H1 (cell line): ENCODE data around the gene ARHGEF26. TPM values are rescaled to one million over a fixed set of nuclear protein-coding genes. Genes with fewer than 3 reads are reported as not detected.

Experiments used
- CTCF ChIA-PET: fragments of 300-600 bp; sonication (Branson Sonifier 250); formaldehyde crosslinking; loops from one replicate; lab custom pipeline; 2021; ENCODE audit not compliant: partially characterized antibody; lab: Charles Lee
- POLR2A ChIA-PET: fragments of 300-600 bp; sonication (Branson Sonifier 250); formaldehyde crosslinking; loops from one replicate; lab custom pipeline; 2021; ENCODE audit warnings: inconsistent platforms; ENCODE audit not compliant: partially characterized antibody; lab: Charles Lee
- DNase-seq, 2 experiments: peaks; one replicate each; pipeline versions ENCODE4 v3.0.0 to v3.0.0-alpha.2; 2010 to 2022; ENCODE audit warnings: low spot score in 2 of 2, low read depth in 1 of 2, mixed read lengths in 1 of 2
- FAIRE-seq: peaks from 2 replicates; lab custom pipeline; 2011; peaks lifted over from hg19 to GRCh38; lab: Jason Lieb, UNC
- H2AFZ ChIP-seq: 2 replicates; pipeline ENCODE4 v1.8.1; 2012; ENCODE audit warnings: low read length, inconsistent platforms
- H2AK5ac ChIP-seq: 2 replicates; pipeline ENCODE4 v1.6.1; 2013; ENCODE audit warnings: low read depth, low read length
- H2BK120ac ChIP-seq: replicated peaks from 2 replicates; pipeline ENCODE3; 2013; ENCODE audit warnings: low read depth, low read length, inconsistent platforms
- H2BK12ac ChIP-seq: 2 replicates; pipeline ENCODE4 v1.6.1; 2013; ENCODE audit warnings: low read depth, low read length
- H2BK15ac ChIP-seq: 2 replicates; pipeline ENCODE4 v1.6.1; 2013; ENCODE audit warnings: low read length
- H2BK20ac ChIP-seq: 2 replicates; pipeline ENCODE4 v1.6.1; 2013; ENCODE audit warnings: low read length
- H2BK5ac ChIP-seq: 2 replicates; pipeline ENCODE4 v1.6.1; 2013; ENCODE audit warnings: low read depth, low read length
- H3K14ac ChIP-seq: 2 replicates; pipeline ENCODE4 v1.6.1; 2013; ENCODE audit warnings: inconsistent platforms; ENCODE audit not compliant: insufficient read length
- H3K18ac ChIP-seq: 2 replicates; pipeline ENCODE4 v1.6.1; 2013; ENCODE audit warnings: low read length; ENCODE audit errors: extremely low read depth
- H3K23ac ChIP-seq: 2 replicates; pipeline ENCODE4 v1.6.1; 2013; ENCODE audit warnings: inconsistent platforms; ENCODE audit not compliant: insufficient read length
- H3K23me2 ChIP-seq: 2 replicates; pipeline ENCODE4 v1.6.1; 2013; ENCODE audit warnings: low read depth, low read length
- H3K27ac ChIP-seq: 2 replicates; pipeline ENCODE4 v1.6.1; 2011; ENCODE audit warnings: low read depth, low read length, inconsistent platforms
- H3K27me3 ChIP-seq, 4 experiments: replicated peaks in 1 of 4; 1 replicate in 1 of 4; 2 replicates in 3 of 4; pipeline versions ENCODE4 v1.6.1 to v1.8.1; 2011 to 2013; ENCODE audit warnings: low read length in 3 of 4, mild to moderate bottlenecking in 3 of 4, inconsistent platforms in 2 of 4, mixed read lengths in 2 of 4, moderate library complexity in 1 of 4; ENCODE audit not compliant: control insufficient read depth in 3 of 4, insufficient read depth in 3 of 4; ENCODE audit errors: extremely low read depth in 1 of 4
- H3K36me3 ChIP-seq, 4 experiments: 2 replicates each; pipeline versions ENCODE4 v1.6.1 to v1.8.1; 2011 to 2013; ENCODE audit warnings: mild to moderate bottlenecking in 4 of 4, low read length in 3 of 4, moderate library complexity in 2 of 4, control low read depth in 1 of 4, inconsistent platforms in 1 of 4; ENCODE audit not compliant: insufficient read depth in 4 of 4, control insufficient read depth in 2 of 4
- H3K4ac ChIP-seq: replicated peaks from 2 replicates; pipeline ENCODE3; 2013; ENCODE audit warnings: low read length, low read depth, mixed read lengths, inconsistent platforms; ENCODE audit not compliant: insufficient read length
- H3K4me1 ChIP-seq, 4 experiments: replicated peaks in 1 of 4; 1 replicate in 1 of 4; 2 replicates in 3 of 4; pipeline versions ENCODE4 v1.6.1 to v1.8.1; 2011 to 2013; ENCODE audit warnings: low read length in 3 of 4, inconsistent platforms in 2 of 4, mixed read lengths in 1 of 4; ENCODE audit not compliant: insufficient read depth in 4 of 4, control insufficient read depth in 3 of 4
- H3K4me2 ChIP-seq, 2 experiments: 2 replicates each; pipeline versions ENCODE4 v1.6.1 to v1.8.1; 2011 to 2013; ENCODE audit warnings: low read depth in 2 of 2, low read length in 2 of 2, control low read depth in 1 of 2, inconsistent platforms in 1 of 2, mild to moderate bottlenecking in 1 of 2; ENCODE audit not compliant: insufficient read depth in 1 of 2
- H3K4me3 ChIP-seq, 4 experiments: fragments of 200-600, 300-600 bp in 1 of 4; sonication (generic), shearing (Covaris generic), sonication (Bioruptor Twin) in 1 of 4; 2 replicates each; pipeline versions ENCODE4 v1.5.1 to v1.8.1; 2011 to 2016; ENCODE audit warnings: low read length in 4 of 4, low read depth in 3 of 4, control low read depth in 2 of 4, inconsistent platforms in 2 of 4, mild to moderate bottlenecking in 2 of 4, mixed read lengths in 1 of 4, moderate library complexity in 1 of 4; ENCODE audit not compliant: insufficient read depth in 2 of 4; ENCODE audit errors: extremely low read depth in 1 of 4
- H3K56ac ChIP-seq: replicated peaks from 2 replicates; pipeline ENCODE3; 2013; ENCODE audit warnings: low read depth, mild to moderate bottlenecking, mixed read lengths, low read length, inconsistent platforms; ENCODE audit not compliant: insufficient read length
- H3K79me1 ChIP-seq: 2 replicates; pipeline ENCODE4 v1.6.1; 2013; ENCODE audit warnings: low read depth, low read length, control low read depth
- H3K79me2 ChIP-seq, 2 experiments: 2 replicates each; pipeline versions ENCODE4 v1.6.1 to v1.8.1; 2012 to 2013; ENCODE audit warnings: low read length in 2 of 2, mild to moderate bottlenecking in 2 of 2, inconsistent platforms in 1 of 2; ENCODE audit not compliant: insufficient read depth in 2 of 2, control insufficient read depth in 1 of 2
- H3K9ac ChIP-seq, 4 experiments: replicated peaks in 1 of 4; 1 replicate in 1 of 4; 2 replicates in 3 of 4; pipeline versions ENCODE4 v1.6.1 to v1.8.1; 2011 to 2013; ENCODE audit warnings: low read depth in 3 of 4, low read length in 3 of 4, control low read depth in 2 of 4, mild to moderate bottlenecking in 2 of 4, moderate library complexity in 2 of 4, inconsistent platforms in 1 of 4; ENCODE audit errors: extremely low read depth in 1 of 4
- H3K9me3 ChIP-seq, 2 experiments: 2 replicates each; pipeline versions ENCODE4 v1.6.1 to v1.8.1; 2012 to 2013; ENCODE audit warnings: mild to moderate bottlenecking in 2 of 2, moderate library complexity in 2 of 2, control low read depth in 1 of 2, inconsistent platforms in 1 of 2, low read depth in 1 of 2, low read length in 1 of 2, mixed read lengths in 1 of 2; ENCODE audit not compliant: insufficient read depth in 2 of 2
- H4K20me1 ChIP-seq, 2 experiments: replicated peaks in 1 of 2; 2 replicates each; pipeline versions ENCODE3 to v1.8.1; 2011 to 2013; ENCODE audit warnings: inconsistent platforms in 2 of 2, low read length in 2 of 2, mild to moderate bottlenecking in 1 of 2; ENCODE audit not compliant: insufficient read depth in 2 of 2, control insufficient read depth in 1 of 2
- H4K5ac ChIP-seq: 2 replicates; pipeline ENCODE4 v1.6.1; 2013; ENCODE audit warnings: low read length, low read depth, mixed read lengths, inconsistent platforms; ENCODE audit not compliant: insufficient read length
- H4K8ac ChIP-seq: 2 replicates; pipeline ENCODE4 v1.8.0; 2013; ENCODE audit warnings: mild to moderate bottlenecking, moderate library complexity, low read length, inconsistent platforms; ENCODE audit not compliant: insufficient read depth; ENCODE audit errors: extremely low read depth
- H4K91ac ChIP-seq: replicated peaks from 2 replicates; pipeline ENCODE3; 2013; ENCODE audit warnings: low read length, mixed read lengths, inconsistent platforms; ENCODE audit not compliant: insufficient read length
- CEBPB ChIP-seq: IDR thresholded peaks from 2 replicates; pipeline ENCODE4 v1.6.1; 2012; ENCODE audit warnings: low read depth, low read length
- CHD1 ChIP-seq: IDR thresholded peaks from 2 replicates; pipeline ENCODE4 v1.6.1; 2012; ENCODE audit warnings: low read depth, low read length, improper control_type of control experiment
- CHD2 ChIP-seq: IDR thresholded peaks from 2 replicates; pipeline ENCODE4 v1.6.1; 2012; ENCODE audit warnings: low read length, improper control_type of control experiment
- EGR1 ChIP-seq: IDR thresholded peaks from 2 replicates; pipeline ENCODE4 v1.6.1; 2011; ENCODE audit warnings: low read depth, low read length, borderline replicate concordance
- KDM5A ChIP-seq: fragments of 200-600 bp; IDR thresholded peaks from 2 replicates; pipeline ENCODE4 v1.7.1; 2012; ENCODE audit warnings: mild to moderate bottlenecking, low read length, inconsistent platforms, mixed read lengths
- NRF1 ChIP-seq: IDR thresholded peaks from 2 replicates; pipeline ENCODE4 v1.6.1; 2011; ENCODE audit warnings: mild to moderate bottlenecking, low read depth, low read length, improper control_type of control experiment
- PHF8 ChIP-seq: fragments of 200-600 bp; sonication (generic); conservative IDR thresholded peaks from 2 replicates; pipeline ENCODE4 v1.7.1; 2012; ENCODE audit warnings: low read depth, mild to moderate bottlenecking, inconsistent platforms, low read length, moderate library complexity
- POLR2A ChIP-seq, 2 experiments: IDR thresholded peaks; 1 replicate in 1 of 2; 2 replicates in 1 of 2; pipeline ENCODE4 v1.6.1; 2011; ENCODE audit warnings: low read depth in 2 of 2, low read length in 2 of 2, mild to moderate bottlenecking in 2 of 2; ENCODE audit errors: control extremely low read depth in 1 of 2
- RAD21 ChIP-seq, 2 experiments: IDR thresholded peaks in 1 of 2; conservative IDR thresholded peaks in 1 of 2; 2 replicates each; pipeline ENCODE4 v1.6.1; 2011; ENCODE audit warnings: low read depth in 2 of 2, low read length in 2 of 2, improper control_type of control experiment in 1 of 2, inconsistent platforms in 1 of 2, mild to moderate bottlenecking in 1 of 2, moderate library complexity in 1 of 2
- RXRA ChIP-seq: IDR thresholded peaks from 2 replicates; pipeline ENCODE4 v1.6.1; 2011; ENCODE audit warnings: low read depth, mild to moderate bottlenecking, low read length, moderate library complexity; ENCODE audit not compliant: insufficient read depth
- SIX5 ChIP-seq: IDR thresholded peaks from 2 replicates; pipeline ENCODE4 v1.6.1; 2011; ENCODE audit warnings: mild to moderate bottlenecking, low read depth, low read length
- SP1 ChIP-seq: IDR thresholded peaks from 2 replicates; pipeline ENCODE4 v1.6.1; 2011; ENCODE audit warnings: low read depth, low read length
- TCF12 ChIP-seq: IDR thresholded peaks from 2 replicates; pipeline ENCODE4 v1.6.1; 2011; ENCODE audit warnings: low read depth, mild to moderate bottlenecking, low read length
- WGBS, 2 experiments: shearing (Covaris generic) in 1 of 2; methylation state at CpG; one replicate each; pipeline versions ENCODE4 v1.1.6 to v1.1.7; 2013 to 2015; ENCODE audit warnings: low lambda C conversion rate in 2 of 2, mixed read lengths in 2 of 2, inconsistent platforms in 1 of 2, low coverage in 1 of 2, missing lambda C conversion rate in 1 of 2; ENCODE audit not compliant: insufficient replicate concordance in 2 of 2, insufficient coverage in 1 of 2, insufficient read length in 1 of 2; ENCODE audit errors: extremely low coverage in 1 of 2, missing lambda C conversion rate in 1 of 2; 5-methylcytosine and 5-hydroxymethylcytosine counted together
- polyA plus RNA-seq, 7 experiments: library from polyadenylated mRNA; depleted of rRNA in 3 of 7; stranded (reverse) in 5 of 7; unstranded in 2 of 7; fragments of >200 nt in 5 of 7; fragments of 200-250 nt in 2 of 7; gene quantifications; 1 replicate in 5 of 7; 2 replicates in 1 of 7; 4 replicates in 1 of 7; pipeline versions ENCODE4 v1.2.1 to v1.2.3, GENCODE V29; 2011 to 2013; ENCODE audit warnings: missing spikeins in 2 of 7, mixed read lengths in 2 of 7
- total RNA-seq: library from RNA; stranded (reverse); fragmentation: NEBNext Ultra II Directional; extraction: Animal tissue kit (Norgen Biotek cat#: 25700); gene quantifications from 2 replicates; pipeline ENCODE4 v1.2.1, GENCODE V29; 2021
- TF ChIP-seq, protein P1 (sequence below): IDR thresholded peaks from 2 replicates; pipeline ENCODE4 v1.6.1; 2012; ENCODE audit warnings: inconsistent platforms

ARHGEF26 gene
- total and polyA plus RNA-seq, 2 of the 8 experiments (the other 6 are each of a cell fraction or from before 2014, with no cell fraction given) = 3.1 to 15.6 TPM

DNA sequence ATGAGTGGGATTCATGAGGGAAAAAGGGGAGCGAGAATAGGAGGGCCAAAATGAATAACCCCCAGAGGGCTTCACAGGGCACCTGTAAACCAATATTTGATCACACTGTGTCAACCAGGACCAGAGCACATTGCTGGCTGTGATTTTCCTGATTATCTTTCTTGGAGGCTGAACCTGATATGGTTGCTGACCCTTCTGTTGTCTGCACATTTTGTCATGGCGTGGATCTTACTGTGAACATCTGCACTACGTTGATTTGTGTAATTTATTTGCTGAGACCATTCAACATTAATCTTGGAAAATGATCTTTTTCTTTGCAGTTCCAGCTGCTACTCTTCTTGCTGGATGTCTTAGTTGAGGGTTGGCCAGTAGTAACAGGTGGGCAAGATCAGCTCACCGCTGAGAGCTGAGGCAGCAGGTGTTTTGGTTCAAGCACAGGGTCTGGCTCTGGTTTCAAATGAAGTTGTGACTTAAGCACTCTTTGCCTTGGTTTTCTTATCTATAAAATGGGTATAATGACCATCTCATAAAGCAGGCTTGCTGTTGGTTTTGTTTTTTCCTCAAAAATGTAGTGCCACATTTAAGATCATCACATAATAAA is 61.2 kb downstream of the ARHGEF26 start:
- ChIA-PET CTCF (interaction anchor here (1.7 kb wide), 1 partner anchor 70 kb away, joined by 4 read pairs; no protein-coding TSS in a partner anchor), POLR2A (no interaction called here)
- Histone ChIP-seq H2BK15ac (no peak overlapping the region), H2BK20ac (no peak overlapping the region), H3K36me3 (no peaks in the 10 kb centered on the region), H3K23ac (no peak overlapping the region), H2BK120ac (no peak overlapping the region), H3K14ac (no peak overlapping the region), H3K27me3 (no peaks in the 10 kb centered on the region), H3K18ac (no peak overlapping the region), H4K91ac (no peak overlapping the region), H3K56ac (no peak overlapping the region), H2AK5ac (no peak overlapping the region), H3K4me3 (no peak overlapping the region), H3K4ac (no peak overlapping the region), H3K79me2 (no peaks in the 10 kb centered on the region), H4K5ac (no peak overlapping the region), H4K8ac (no peak overlapping the region), H2BK12ac (no peak overlapping the region), H3K4me1 (peaks cover 0 to 3% (median under 1%) of the 10 kb centered on the region in 4 experiments; a peak in 2 of 7 replicates), H3K27ac (no peak overlapping the region), H2BK5ac (no peak overlapping the region), H3K9me3 (no peaks in the 10 kb centered on the region), H3K23me2 (no peaks in the 10 kb centered on the region), H3K4me2 (no peak overlapping the region), H3K79me1 (no peaks in the 10 kb centered on the region; the same call in 1 of the 2 replicates), H4K20me1 (no peaks in the 10 kb centered on the region), H2AFZ (no peak overlapping the region), H3K9ac (no peak overlapping the region)
- 89% methylated on average over 4 of the region's 4 CpGs; no CpG with 5 or more reads in 1 of the 2 experiments for WGBS, 2 experiments
- DNase-seq (no peak), FAIRE-seq (no peak)
- no peak for TF ChIP-seq TCF12
- TF ChIP-seq CHD1 = no peak
- TF ChIP-seq, protein P1, sequence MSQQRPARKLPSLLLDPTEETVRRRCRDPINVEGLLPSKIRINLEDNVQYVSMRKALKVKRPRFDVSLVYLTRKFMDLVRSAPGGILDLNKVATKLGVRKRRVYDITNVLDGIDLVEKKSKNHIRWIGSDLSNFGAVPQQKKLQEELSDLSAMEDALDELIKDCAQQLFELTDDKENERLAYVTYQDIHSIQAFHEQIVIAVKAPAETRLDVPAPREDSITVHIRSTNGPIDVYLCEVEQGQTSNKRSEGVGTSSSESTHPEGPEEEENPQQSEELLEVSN = no peak
- TF ChIP-seq KDM5A = no peak
- no peak for TF ChIP-seq CEBPB
- TF ChIP-seq SP1 = no peak
- no peak for TF ChIP-seq POLR2A (IDR thresholded peaks at IDR 0.05; ENCODE audit: control extremely low read depth in 1 of 2, low read depth in 2 of 2, low read length in 2 of 2)
- TF ChIP-seq SIX5 = no peak
- TF ChIP-seq CHD2 = no peak
- no peak for TF ChIP-seq EGR1
- no peak for TF ChIP-seq NRF1
- no peak for TF ChIP-seq RXRA
- TF ChIP-seq PHF8 = no peak
- TF ChIP-seq RAD21 (IDR thresholded peaks at IDR 0.05 in 1 of 2, conservative IDR thresholded peaks at IDR 0.05 in 1 of 2; ENCODE audit: low read depth in 2 of 2, low read length in 2 of 2) = no peak
